ENCODE results near the gene GPR33.
"Not testable (repeated sequence)": the region's sequence is repeated elsewhere in the genome, so short reads cannot be mapped to it uniquely, and the experiment has no call there.

GPR33 gene

DNA sequence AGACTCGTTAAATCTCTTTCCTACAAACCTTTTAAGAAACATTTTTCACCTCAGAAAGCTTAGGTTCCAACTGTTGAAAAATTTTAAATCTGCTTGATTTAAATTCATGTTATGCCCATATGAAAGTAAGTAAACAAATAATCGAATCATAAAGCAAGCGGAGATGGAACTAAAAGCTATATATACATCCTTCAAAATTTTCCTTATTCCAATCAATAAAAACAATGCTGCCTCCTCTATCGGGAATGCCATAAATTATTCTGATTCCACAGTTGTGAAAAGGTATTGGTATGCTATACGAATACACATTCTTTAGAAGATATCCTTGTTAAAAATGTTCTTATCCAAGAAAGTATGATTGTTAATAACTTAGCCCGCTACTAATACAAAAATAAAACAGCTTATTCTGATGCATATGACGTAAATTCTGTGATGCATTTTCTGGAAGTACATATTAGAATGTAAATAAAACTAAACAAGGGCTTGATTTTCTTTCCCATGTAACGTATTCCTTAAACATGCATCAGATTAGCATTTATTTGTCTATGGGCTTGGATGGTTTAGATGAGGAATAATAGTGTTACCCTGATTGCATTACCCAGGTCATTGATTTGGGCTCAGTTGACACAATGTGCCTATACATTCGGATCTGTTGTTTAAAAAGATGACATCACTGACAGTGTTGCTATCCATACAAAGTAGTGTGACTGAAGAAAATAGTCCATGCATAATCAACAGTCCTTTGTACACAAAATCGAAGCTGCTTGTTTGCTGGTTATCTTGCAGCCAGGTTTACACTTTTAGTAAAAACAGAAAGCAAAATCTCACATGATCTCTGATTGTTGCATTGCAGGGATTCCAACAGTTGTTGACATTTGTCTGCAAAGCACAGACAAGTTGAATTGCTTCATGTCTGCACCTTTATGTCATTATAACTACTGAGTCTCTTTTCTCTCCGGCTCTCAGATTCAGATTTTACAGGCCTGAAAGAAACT, 29.9 kb downstream of the GPR33 start:
- no peak for DNase-seq

DNA sequence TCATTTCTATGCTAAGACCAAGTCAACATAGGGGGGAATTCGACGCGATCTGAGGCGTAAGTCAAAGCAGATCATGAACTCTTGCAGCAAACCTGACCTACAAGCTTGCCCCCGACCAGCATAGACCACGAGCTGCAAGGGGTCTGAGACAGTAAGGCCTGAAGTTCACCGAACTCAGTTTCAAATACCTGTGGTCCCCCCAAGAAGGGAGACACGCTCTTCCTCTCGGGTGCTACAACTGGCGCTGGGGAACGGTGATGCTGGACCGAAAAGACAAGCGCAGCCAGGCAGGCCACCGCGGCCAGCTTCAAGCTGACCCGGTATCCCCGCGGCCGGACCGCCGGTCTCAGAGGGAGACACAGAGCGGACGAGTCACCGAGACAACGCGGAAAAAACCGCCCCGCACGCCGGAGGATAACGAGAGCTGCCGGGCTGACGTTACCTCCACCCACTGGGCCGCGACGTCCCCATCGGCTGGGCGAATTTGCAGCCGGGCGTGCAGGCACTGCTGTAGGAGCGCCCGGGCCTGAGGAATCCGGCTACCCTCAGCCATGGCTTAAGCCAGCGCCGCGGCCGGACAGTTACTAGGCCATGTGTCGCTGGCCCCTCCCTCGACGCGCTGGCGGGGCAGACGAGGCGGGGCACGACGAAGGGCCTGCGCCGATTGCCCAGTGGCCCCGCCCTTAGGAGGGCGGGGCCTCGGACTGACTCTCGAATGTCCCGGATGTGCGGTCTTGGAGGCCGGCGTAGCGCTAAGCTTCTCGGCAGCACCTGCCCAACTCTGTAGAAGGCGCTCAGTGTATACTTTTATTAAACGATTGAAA, 30.8 kb downstream of the GPR33 start, which contains the start of gene DTD2:
Gene DTD2, minus strand, starts transcription at position 666 of the 824 bp plus-strand sequence. Its CDS starts 113 bp downstream, at position 553.
- peak; percentile 87 to 88 for DNase-seq

DNA sequence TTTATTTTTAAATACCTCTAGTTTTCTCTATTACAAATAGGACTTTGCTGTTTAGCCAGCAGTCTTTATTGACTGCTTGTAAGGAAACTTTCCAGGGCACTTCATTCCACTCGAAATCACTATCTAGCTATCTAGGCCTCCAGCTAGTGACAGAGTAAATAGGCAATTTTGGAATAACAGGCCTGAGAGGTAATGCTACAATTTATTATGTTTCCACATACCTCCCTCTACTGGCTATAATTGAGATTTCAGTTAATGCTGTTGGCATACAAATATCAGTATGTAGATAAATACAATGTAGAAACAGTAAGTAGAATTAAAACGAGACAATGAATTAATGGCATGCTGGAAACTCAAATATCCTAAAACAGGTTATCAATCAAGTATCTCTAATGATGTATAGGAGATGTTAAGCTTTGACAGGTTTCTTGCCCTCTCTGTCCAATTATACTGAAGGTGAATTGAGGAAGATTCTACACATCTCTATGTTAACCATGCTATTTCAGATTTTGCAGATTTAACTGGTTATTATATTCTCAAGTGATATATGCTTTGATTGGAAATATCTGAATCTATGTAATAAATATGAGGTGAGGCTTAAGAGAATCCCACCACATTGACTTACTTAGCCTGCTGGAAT, 37.7 kb downstream of the GPR33 start:
- DNase-seq, result peak; percentile 56 to 85

DNA sequence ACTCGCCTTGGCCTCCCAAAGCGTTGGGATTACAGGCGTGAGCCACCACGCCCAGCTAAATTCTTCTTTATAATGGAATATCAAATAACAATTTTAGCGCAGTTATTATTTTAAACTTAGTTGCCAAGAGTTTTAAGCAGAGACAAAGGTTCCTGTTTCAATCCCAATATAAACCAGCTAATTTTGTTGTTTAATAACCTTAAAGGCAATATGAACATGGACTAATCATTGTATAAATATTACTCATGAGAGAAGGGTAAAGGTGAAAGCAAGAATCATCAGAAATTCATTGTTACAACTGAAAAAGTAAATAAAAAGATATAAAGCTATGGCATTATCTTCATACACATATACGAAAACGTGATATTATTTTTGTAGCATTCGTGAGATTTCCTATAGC, 38.7 kb downstream of the GPR33 start:
- no peak for DNase-seq

DNA sequence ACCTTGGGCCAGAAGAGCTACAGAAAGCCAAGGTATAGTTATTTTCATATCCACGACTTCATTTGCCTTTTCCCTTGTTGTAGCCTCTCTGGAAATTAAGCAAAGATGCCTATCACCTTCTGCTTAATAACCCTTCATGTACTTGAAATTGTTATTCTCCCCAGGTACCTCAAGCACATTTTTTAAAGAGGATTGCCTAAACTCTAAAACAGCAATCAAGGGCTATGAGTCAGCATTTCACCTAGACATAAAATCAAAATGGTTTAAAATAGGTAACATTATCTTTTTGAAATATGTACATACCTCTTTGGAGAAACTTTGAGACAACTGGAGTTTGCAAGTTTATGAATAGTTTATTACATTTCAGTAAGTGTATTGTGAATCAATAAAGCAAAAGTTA, 42.1 kb downstream of the GPR33 start:
- no peak for DNase-seq

DNA sequence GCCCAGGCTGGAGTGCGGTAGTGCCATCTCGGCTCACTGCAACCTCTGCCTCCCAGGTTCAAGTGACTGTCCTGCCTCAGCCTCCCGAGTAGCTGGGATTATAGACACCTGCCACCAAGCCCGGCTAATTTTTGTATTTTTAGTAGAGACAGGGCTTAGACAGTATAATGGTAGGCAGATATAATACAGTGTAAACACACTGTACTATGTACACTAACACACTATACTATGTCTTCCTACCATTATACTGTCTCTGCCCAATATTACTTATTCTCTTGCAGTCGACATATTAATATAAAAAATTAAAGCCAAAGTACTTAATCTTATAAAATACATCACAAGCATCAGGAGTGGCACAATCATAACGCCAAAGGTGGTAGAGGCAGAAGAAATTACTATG, 45.6 kb downstream of the GPR33 start:
- no peak for DNase-seq

DNA sequence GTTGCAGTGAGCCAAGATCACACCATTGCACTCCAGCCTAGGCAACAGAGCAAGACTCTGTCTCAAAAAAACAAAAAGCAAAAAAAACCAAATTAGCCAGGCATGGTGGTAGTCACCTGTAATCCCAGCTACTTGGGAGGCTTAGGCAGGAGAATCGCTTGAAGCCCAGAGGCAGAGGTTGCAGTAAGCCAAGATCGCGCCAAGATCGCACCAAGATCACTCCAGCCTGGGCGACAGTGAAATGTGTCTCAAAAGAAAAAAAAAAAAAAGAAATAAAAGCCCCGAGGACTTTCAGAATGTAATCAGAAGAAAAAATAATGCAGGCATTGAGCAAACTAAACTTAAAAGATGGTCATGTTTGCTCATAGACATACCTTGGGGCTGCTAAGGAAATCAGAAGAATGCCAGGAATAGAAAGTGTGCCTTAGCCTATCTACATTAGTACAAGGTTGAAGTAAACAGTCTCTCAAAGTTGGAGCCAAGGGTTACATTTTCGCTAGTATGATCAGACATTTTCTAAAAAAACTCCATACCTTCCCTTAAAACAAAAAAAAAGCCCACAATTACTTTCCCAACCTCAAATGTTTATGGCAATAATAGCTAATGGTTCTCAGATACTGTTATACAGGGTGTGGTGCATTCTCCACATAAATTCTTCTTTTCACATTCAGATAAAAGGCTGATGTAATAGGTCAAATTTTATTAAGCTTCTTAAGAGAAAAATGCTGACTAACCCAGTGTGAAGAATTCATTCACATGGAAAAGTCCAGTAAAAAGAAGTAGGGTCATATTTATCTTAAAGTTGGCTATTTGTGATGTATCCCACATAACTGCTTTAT, 46.3 kb downstream of the GPR33 start:
- DNase-seq, result no peak

DNA sequence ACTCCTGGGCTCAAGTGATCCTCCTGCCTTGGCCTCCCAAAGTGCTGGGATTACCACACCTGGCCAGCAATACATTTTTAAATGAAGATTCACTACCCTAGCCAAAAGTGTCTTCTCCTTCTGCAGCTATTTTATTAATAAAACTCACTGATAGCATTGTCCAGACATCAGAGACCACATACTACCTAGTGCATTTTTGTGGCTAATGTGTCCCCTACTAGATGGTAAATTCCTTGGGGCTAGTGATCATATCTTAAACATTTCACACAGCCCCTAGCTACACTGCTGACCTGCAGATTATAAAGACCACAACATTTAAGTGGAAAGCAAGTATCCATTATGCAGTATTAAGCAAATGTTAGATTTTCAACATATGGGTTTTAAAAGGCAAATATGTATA, 47.6 kb downstream of the GPR33 start:
- no peak for DNase-seq

DNA sequence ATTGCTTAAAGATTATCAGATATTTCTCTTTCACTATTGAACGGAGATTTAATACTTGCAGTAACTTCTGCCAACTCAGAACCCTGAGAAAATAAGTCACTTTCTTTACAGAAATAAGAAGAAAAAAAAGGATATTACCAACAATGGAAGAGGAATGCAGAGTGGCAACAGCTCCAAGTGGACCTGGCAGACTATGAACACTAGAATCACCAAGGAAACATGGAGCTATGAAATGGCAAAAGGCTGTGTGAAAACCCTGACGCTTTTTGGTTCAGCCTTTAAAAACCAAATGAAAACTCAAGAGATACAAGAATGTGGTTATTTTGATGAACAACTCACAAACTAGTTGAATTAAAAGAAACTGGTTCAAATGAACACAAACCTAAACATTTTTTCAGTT, 48.3 kb downstream of the GPR33 start:
- DNase-seq, result no peak

DNA sequence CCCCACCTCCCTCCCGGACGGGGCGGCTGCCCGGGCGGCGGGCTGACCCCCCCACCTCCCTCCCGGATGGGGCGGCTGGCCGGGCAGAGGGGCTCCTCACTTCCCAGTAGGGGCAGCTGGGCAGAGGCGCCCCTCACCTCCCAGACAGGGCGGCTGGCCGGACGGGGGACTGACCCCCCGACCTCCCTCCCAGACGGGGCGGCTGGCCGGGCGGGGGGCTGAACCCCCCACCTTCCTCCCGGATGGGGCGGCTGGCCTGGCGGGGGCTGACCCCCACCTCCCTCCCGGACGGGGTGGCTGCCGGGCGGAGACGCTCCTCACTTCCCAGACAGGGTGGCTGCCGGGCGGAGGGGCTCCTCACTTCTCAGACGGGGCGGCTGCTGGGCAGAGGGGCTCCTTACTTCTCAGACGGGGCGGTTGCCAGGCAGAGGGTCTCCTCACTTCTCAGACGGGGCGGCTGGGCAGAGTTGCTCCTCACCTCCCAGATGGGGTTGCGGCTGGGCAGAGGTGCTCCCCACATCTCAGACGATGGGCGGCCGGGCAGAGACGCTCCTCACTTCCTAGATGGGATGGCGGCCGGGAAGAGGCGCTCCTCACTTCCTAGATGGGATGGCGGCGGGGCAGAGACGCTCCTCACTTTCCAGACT, 50.7 kb downstream of the GPR33 start:
- not testable (repeated sequence) for DNase-seq

DNA sequence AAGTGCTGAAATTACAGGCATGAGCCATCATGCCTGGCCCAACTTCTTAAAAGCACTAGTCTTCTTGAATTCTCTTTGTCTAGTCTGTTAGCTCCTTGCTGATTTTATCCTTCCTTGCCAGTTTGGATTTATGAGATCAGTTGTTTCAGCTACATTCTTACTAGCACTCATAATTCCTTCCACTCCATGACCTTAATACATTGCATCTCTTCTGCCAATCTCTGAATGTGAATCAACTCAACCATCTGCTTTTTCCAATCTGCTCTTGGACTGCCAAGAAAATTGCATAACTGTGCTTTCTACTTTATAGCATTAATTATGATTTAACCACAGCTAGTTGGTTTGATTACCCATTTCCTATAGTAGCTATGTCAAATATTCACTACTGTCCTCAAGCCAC, 52.6 kb downstream of the GPR33 start:
- no peak for DNase-seq
